Pancreas (tissue), 10 donors: ENCODE data around the gene BAIAP2L1. TPM values are rescaled to one million over a fixed set of nuclear protein-coding genes. Genes with fewer than 3 reads are reported as not detected.

ENCODE experiments used
- ATAC-seq, 4 donors: fragments of 200-7000 bp; cut with Tn5 transposase; one replicate each; pipeline versions ENCODE4 v1.8.0 to v1.9.1; 2020; ENCODE audit warnings: mild to moderate bottlenecking in 4 of 4, moderate library complexity in 4 of 4
- DNase-seq, 6 donors: peaks; one replicate each; pipeline ENCODE4 v3.0.0-alpha.2; 2020
- FAIRE-seq: peaks from 2 replicates; lab custom pipeline; 2012; peaks lifted over from hg19 to GRCh38; lab: Jason Lieb, UNC
- H3K27ac ChIP-seq, 4 donors: fragments of 200-600 bp; sonication (generic); 1 replicate in 3 of 4; 2 replicates in 1 of 4; pipeline versions ENCODE4 v1.5.0 to v1.8.0; 2020
- H3K27me3 ChIP-seq, 4 donors: fragments of 200-600 bp; one replicate each; pipeline ENCODE4 v1.8.0; 2021
- H3K36me3 ChIP-seq, 3 donors: fragments of 200-600 bp; sonication (generic) in 1 of 3; one replicate each; pipeline versions ENCODE4 v1.5.0 to v1.8.0; 2020 to 2021
- H3K4me1 ChIP-seq, 3 donors: fragments of 200-600 bp; one replicate each; pipeline ENCODE4 v1.8.0; 2021
- H3K4me3 ChIP-seq, 4 donors: fragments of 200-600 bp; sonication (generic) in 2 of 4; one replicate each; pipeline versions ENCODE4 v1.5.0 to v1.8.0; 2020 to 2021
- H3K9me3 ChIP-seq, 4 donors: fragments of 200-600 bp; one replicate each; pipeline ENCODE4 v1.8.0; 2021
- WGBS, 2 donors: extraction: QIAGEN DNeasy Blood & Tissue Kit; methylation state at CpG; one replicate each; pipeline ENCODE4 v1.1.7; 2013; 5-methylcytosine and 5-hydroxymethylcytosine counted together
- intact Hi-C, 3 donors: fragments of 100-400 bp; cut with DNase I; formaldehyde crosslinking; loops; one replicate each; pipeline versions ENCODE4 v1.11.1 to v1.14.2; 2022
- polyA plus RNA-seq, 2 donors: library from polyadenylated mRNA; stranded (reverse); fragments of 200-250 nt; gene quantifications; one replicate each; pipeline ENCODE4 v1.2.3, GENCODE V29; 2013
- total RNA-seq, 6 donors: library from RNA; stranded (reverse); fragmentation: NEBNext Ultra II Directional in 4 of 6; extraction: Animal tissue kit (Norgen Biotek cat#: 25700) in 4 of 6; gene quantifications; one replicate each; pipeline versions ENCODE4 v1.2.1 to v1.2.4, GENCODE V29; 2021 to 2023
- TF ChIP-seq, protein P1 (sequence below), 4 donors: fragments of 200-600 bp; sonication (generic) in 3 of 4; IDR thresholded peaks; one replicate each; pipeline versions ENCODE4 v1.5.0 to v1.8.0; 2021; ENCODE audit warnings: antibody characterized with exemption in 4 of 4
- donor health status: healthy with polysubstance abuse.
- donor health status: DM: no; HTN: no; CAD: no; lungs with moderate emphysema.
- donor health status: DM: no; HTN: no; CAD: no.
- donor health status: control.
- donor health status: control.
- donor health status: Bipolar disorder and iron deficiency.
- donor health status: DM: yes; HTN: yes; CAD: no.
- donor health status: DM: no; HTN: no; CAD: no.
- donor health status: DM: no; HTN: no; CAD: no.
- donor health status: DM: yes; HTN: yes; CAD: no.

Gene BAIAP2L1
- total and polyA plus RNA-seq, 8 donors: 17.9 to 31.5 (median 22.2) TPM

DNA sequence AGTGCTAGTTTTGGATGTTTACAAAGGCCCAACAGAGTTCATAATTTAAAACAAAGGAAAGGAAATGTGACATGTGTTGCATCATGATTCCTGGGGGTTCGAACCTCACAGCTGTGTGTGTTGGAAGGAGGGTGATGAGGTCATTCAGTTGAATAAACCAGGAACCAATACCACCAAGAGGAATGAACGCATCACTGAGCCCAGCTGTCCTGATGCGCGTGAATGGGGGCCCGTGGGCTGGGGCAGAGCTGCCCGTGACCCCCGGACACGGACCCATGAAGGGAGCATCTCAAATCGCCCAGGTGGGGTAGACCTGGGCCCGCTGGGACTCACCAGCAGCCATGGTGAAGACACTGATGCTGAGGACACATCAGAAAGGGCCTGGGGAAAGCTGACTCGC is 86.4 kb downstream of the BAIAP2L1 start:
- WGBS, 2 donors: 92 to 94% methylated on average over 11 of the region's 11 CpGs
- FAIRE-seq (no peak), DNase-seq (no peak), ATAC-seq (no peak)
- Histone ChIP-seq H3K9me3 (no peaks in the 10 kb centered on the region), H3K4me3 (no peak overlapping the region), H3K27ac (no peak overlapping the region), H3K36me3 (peaks cover 0 to 34% (median 0%) of the 10 kb centered on the region in 3 donors), H3K4me1 (no peaks in the 10 kb centered on the region), H3K27me3 (no peaks in the 10 kb centered on the region)
- intact Hi-C loops: no loop called here
- TF ChIP-seq, protein P1, sequence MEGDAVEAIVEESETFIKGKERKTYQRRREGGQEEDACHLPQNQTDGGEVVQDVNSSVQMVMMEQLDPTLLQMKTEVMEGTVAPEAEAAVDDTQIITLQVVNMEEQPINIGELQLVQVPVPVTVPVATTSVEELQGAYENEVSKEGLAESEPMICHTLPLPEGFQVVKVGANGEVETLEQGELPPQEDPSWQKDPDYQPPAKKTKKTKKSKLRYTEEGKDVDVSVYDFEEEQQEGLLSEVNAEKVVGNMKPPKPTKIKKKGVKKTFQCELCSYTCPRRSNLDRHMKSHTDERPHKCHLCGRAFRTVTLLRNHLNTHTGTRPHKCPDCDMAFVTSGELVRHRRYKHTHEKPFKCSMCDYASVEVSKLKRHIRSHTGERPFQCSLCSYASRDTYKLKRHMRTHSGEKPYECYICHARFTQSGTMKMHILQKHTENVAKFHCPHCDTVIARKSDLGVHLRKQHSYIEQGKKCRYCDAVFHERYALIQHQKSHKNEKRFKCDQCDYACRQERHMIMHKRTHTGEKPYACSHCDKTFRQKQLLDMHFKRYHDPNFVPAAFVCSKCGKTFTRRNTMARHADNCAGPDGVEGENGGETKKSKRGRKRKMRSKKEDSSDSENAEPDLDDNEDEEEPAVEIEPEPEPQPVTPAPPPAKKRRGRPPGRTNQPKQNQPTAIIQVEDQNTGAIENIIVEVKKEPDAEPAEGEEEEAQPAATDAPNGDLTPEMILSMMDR (IDR thresholded peaks at IDR 0.05): no peak

DNA sequence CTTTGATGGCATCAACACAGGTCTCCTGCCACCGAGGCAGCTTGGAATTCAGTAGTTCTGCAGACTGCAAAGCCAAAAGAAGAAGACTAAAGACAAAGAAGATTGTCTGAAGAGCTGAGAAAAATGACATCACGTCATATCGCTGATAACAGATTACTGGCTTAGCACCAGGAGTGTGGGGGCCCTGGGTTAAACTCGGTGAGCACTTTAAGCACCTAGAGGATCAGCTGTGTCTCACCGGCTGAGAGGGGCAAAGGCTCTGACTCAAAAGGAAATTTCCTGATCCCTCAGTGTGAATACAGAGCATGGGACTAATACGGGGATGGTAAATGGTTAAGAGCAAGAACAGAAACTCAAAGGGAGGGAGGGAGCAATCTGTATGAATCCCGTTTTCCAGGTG is 88.7 kb downstream of the BAIAP2L1 start:
- H3K36me3 ChIP-seq: peaks cover 0 to 52% (median 0%) of the 10 kb centered on the region in 3 donors
- intact Hi-C loops: no loop called here
- FAIRE-seq (no peak), DNase-seq (no peak), ATAC-seq (no peak)
- 75% methylated on average over 7 of the region's 7 CpGs for WGBS, 2 donors
- no peaks in the 10 kb centered on the region for H3K9me3 ChIP-seq
- H3K27ac ChIP-seq: no peak overlapping the region
- H3K4me1 ChIP-seq: no peaks in the 10 kb centered on the region
- TF ChIP-seq, protein P1 (IDR thresholded peaks at IDR 0.05): no peak
- no peaks in the 10 kb centered on the region for H3K27me3 ChIP-seq
- H3K4me3 ChIP-seq: no peak overlapping the region

DNA sequence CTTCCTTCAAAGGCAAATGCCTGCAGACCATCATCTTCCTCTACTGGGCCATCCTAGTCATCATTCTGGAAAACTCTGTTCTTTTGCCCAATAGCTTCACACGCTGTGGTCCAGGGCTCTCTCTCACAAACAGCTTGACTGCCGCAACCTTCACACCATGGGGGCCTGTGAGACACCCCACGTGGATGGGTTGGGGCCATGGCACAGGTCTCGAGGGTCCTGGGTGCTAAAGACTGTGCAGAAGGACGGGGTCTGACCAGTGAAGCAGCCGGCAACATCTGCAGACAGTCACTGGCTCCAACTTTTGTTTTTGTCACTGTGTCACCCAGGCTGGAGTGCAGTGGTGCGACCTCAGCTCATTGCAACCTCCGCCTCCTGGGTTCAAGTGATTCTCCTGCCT is 91.3 kb downstream of the BAIAP2L1 start:
- 94 to 97% methylated on average over 8 of the region's 8 CpGs for WGBS, 2 donors
- no peaks in the 10 kb centered on the region for H3K9me3 ChIP-seq
- no peak for FAIRE-seq
- intact Hi-C loops: no loop called here
- H3K4me3 ChIP-seq: no peak overlapping the region
- no peak for DNase-seq
- H3K27ac ChIP-seq: no peak overlapping the region
- H3K27me3 ChIP-seq: no peaks in the 10 kb centered on the region
- H3K4me1 ChIP-seq: no peaks in the 10 kb centered on the region
- H3K36me3 ChIP-seq: peaks cover 0 to 44% (median 0%) of the 10 kb centered on the region in 3 donors
- TF ChIP-seq, protein P1 (IDR thresholded peaks at IDR 0.05): no peak
- no peak for ATAC-seq

DNA sequence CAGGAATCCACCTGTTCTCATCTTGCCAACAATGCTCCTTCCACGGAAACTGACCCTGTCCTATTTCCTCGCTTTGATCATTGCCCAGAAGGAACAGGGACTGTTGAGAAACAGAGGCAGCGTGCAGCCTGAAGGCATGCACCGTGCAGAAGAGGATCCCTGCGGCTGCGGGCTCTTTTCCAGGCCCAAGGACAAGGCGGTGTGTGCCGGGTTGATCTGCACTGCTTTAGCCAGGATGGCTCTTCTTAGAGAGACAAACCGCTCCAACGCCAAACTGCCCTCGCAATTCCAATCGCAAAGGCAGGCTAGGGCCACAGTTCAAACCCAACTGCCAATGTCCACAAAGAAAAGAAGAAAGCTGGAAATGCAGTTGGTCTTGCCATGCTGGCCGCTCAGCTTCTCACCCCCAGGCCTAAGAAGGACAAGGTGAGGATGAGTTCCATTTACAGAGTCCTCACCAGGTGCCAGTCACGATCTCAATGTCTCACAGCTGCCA is 92.9 kb downstream of the BAIAP2L1 start:
- FAIRE-seq (no peak), DNase-seq (no peak), ATAC-seq (no peak)
- Histone ChIP-seq H3K4me1 (no peaks in the 10 kb centered on the region), H3K27me3 (no peaks in the 10 kb centered on the region), H3K36me3 (peaks cover 0 to 52% (median 0%) of the 10 kb centered on the region in 3 donors), H3K27ac (no peak overlapping the region), H3K9me3 (no peaks in the 10 kb centered on the region), H3K4me3 (no peak overlapping the region)
- WGBS, 2 donors: 92 to 93% methylated on average over 14 of the region's 14 CpGs
- intact Hi-C loops: no loop called here
- TF ChIP-seq, protein P1 (IDR thresholded peaks at IDR 0.05): no peak

DNA sequence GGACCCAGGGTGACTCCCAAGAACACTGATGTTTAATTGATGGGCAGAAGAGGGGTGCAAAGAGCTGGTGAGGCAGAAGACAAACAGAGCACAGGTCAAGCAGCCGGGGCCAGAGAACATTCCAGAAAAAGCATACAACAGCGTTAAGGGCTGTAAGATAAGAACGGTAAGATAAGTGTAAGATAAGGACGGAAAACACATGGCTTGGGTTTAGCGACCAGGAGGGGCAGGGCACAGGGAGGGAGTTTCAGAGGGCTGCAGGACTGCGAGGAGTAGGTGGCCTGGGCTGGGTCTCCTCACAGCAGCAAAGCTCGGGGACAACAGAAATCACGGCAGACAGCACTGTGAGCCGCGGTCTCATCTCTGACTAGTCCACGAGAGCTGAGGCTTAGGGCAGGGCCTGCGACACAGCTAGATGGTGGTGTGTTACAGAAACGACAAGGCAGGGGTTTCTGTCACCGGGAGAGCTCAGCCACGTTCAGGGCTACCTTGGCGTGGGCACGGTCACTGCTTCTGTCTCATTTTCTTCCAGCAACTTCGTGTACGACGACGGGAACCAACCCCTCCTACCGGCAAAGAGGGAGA is 94.8 kb downstream of the BAIAP2L1 start:
- no peak for FAIRE-seq

More for the DNA sequence above, 94.8 kb downstream of the BAIAP2L1 start:
- Histone ChIP-seq H3K9me3 (no peaks in the 10 kb centered on the region), H3K27ac (no peak overlapping the region), H3K4me3 (no peak overlapping the region), H3K36me3 (peaks cover 0 to 65% (median 0%) of the 10 kb centered on the region in 3 donors), H3K27me3 (no peaks in the 10 kb centered on the region), H3K4me1 (no peaks in the 10 kb centered on the region)
- intact Hi-C loops: no loop called here
- ATAC-seq (no peak), DNase-seq (no peak)
- WGBS, 2 donors: 71 to 72% methylated on average over 22 of the region's 22 CpGs
- TF ChIP-seq, protein P1 (IDR thresholded peaks at IDR 0.05): no peak
